ENCODE results near the gene CNTNAP5.

CNTNAP5 gene

GRCh38 chr2:124025171-124025580 is at the start of gene CNTNAP5:
TSS of gene CNTNAP5 (plus strand) at chr2:124025287. CDS start at chr2:124025651, 364 bp downstream.
- no peak for DNase-seq

GRCh38 chr2:123976054-123976648 is 48.9 kb upstream of the CNTNAP5 start:
- DNase-seq = no peak

- no peak for DNase-seq
Measured at GRCh38 chr2:123993728-123994323, 31.3 kb upstream of the CNTNAP5 start.

DNA sequence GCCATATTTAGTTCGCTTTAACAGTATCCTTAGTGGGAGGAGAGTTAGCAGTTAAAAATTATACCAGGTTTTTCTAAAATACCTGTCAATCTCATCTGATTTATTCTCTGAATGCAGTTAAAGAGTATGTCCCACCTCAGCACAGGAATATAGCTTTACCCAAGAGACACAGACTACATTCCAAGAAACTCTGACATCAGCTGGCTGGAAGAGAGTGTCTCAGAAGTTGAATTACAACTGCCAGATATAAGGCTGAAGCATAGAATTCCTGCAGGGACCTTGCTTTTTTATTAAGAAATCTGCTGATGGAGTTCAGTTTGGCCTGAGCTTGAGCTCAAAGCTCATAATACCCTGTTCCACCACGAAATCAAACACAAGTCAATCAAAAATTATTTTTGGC is 25.4 kb upstream of the CNTNAP5 start:
- DNase-seq = no peak

GRCh38 chr2:124001696-124002430 is 23.2 kb upstream of the CNTNAP5 start:
- DNase-seq = no peak

- DNase-seq = no peak
Measured at GRCh38 chr2:124018890-124019289, 6.2 kb upstream of the CNTNAP5 start.

- no peak for DNase-seq
Measured at GRCh38 chr2:124024561-124025170, 421 bp upstream of the CNTNAP5 start.

DNA sequence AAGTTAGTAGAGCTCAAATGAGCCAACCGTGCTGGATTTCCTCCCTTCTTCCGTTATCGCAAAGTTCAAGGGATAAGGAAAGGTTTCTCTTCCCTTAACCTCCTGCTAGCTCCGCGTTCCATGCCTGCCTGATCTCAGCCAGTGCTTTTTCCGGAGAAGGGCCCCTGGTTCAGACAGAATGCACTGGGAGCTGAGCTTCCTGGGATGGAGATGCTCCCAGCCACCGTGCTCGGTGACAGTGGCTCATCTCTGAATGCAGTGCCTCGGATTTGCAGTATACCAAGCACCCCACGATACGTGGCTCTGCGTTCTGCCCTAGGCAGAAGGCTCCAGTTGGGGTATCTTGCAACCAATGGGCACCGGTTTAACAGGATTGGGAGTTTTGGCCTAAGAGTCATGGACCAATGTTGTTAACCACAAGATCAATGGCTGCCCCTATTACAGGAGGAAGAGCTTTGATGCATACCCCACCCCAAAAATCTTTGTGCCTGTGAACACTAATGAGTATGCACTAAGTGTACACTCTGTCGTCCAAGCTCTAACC is 876 bp downstream of the CNTNAP5 start:
- no peak for DNase-seq

DNA sequence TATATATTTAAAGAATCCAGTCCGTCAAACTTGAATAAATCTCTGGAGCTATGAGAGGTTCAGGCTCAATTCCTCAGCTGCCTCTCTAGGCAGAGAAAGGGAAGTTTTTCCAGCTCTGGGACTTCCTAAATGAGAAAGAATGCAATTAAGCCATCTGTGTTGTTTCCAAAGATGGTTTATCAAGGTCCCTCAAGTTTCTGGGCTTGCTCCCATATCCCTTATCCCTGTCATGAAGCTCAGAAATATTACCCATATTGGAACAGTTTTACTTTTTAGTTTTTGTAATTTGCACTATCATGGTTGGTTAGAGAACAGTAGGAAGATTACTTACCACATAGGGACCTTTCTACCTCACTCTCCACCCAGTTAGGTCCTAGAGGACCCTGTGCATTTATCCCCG is 1.4 kb downstream of the CNTNAP5 start:
- DNase-seq = no peak

GRCh38 chr2:124027182-124027581 is 2.1 kb downstream of the CNTNAP5 start:
- DNase-seq = no peak

DNA sequence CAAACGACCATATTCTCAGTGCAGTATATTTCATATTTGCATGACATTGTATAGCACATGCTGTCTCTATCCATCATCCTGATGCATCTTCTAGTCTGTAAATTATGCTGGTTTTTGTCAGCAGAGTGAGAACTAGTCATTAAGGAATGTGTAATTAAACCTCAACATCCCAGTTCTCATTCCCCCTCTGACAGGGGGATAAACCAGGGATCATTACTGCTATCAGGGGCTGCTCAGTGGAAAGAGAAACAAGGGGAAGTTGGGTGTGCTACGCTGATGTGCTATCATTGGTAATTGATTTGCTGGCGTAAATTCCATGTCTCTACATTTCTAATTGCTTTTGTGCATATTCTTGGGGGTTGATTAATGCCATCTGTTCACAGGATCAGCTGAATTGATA is 7.7 kb downstream of the CNTNAP5 start:
- DNase-seq = no peak

GRCh38 chr2:124034265-124034664 is 9.2 kb downstream of the CNTNAP5 start:
- DNase-seq = no peak

DNA sequence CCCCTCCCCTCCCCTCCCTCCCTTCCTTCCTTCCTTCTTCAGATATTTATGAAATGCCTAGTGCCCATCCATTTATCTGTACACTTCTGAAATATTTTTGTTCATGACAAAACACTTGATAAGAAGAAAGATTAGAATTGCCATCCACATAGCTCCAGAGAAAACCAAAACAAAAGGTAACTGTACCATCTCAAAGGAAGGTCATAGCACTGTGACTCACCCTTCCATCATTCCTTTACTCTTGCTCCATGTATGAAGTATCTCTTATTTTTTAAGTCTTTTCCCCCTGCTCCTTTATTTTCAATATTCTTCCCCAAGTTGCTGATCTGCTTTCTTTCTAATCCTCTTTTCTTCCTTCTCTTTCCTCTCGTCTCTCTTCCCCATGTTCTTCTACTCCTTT is 9.9 kb downstream of the CNTNAP5 start:
- no peak for DNase-seq

DNA sequence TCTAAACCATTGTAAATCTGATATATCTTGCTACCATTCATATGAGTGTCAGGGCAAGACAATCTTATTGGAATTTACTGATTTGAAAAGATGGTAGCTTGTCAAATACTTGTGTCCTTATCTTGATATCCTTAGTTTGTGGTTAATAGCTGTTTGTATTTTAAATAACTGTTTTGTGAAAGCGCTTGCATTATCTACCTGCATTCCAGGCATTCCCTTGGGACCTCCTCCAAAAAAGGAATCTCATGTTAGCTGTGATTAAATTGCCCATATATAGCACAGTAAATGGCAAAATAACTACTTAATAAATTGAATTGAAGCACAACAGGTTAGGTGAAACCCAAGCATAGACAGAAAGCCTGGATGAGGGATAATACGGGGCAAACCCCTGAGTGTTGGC is 13.9 kb downstream of the CNTNAP5 start:
- no peak for DNase-seq

- DNase-seq = no peak
Measured at GRCh38 chr2:124039762-124040291, 14.7 kb downstream of the CNTNAP5 start.

DNA sequence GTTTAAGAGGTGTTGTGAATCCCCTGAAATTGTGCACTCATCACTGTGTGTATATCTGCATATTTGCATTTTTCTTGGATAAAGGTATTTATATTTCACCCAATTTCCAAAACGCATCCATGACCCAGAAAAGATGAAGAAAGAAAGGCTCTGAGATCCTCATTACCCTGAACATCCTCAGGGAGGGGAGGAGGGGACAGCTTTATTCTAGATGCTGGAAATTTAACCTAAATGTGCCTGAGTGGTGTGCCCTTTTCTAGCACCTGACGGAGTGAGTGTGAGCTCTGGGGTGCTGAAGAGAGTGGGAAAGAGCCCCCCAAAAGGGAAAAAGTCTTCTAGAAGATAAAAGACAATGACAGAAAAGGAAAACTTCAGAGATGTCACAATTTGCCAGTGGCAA is 20.8 kb downstream of the CNTNAP5 start:
- DNase-seq = no peak

GRCh38 chr2:124046332-124046731 is 21.2 kb downstream of the CNTNAP5 start:
- DNase-seq = no peak

DNA sequence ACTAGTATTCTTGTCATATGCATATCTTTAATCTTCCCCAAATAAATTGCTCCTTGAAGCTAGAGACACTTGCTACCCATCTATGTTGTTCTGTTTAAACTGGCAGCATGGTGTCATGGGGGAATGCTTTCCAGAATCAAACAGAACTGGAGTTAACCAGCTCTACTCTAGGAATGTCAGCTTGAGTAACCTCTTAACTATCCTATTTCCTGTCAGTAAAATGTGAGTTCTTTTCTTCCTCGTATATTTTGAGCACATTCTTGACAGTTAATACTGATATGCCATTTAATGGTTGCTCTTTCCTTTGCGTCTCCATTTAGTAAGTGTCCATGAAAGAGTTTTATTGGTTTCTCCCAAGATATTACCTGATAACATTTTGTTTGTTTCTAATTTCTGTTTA is 23.0 kb downstream of the CNTNAP5 start:
- no peak for DNase-seq

DNA sequence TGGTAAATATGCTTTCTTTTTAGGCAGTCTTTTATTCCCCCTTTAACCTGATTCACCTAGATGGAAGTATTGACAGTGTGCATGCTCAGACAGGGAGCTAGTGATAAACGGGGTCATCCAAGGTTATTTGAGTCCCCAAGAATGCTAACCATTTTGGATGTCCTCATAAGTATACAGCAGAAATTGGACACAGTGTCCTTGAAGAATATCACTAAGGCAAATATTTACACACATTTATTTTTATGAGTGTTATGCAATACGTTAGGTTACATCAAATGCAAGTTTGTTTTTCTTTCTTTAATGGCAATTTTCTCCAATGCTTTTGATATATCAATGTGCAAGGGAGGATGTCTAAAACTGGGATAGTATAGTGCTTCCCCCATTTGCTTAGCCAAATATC is 23.6 kb downstream of the CNTNAP5 start:
- DNase-seq = no peak

DNA sequence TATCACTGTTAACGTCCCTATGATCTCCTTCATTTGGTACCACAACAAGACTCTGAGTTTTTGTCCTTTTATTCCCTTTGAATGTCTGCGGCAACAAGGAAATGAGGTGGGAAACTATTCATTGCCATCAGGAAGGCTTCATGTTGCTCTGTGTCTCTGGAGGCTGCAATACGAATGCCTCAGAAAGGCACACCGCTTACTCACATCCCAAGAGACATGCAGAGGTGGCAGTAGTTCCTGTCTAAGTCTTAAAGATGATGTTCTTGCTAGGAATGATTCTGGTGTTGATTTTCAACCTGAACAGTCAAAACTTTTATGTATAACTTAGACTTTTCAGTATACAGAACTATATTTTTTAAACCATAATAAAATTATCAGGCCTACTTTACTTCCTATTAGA is 24.0 kb downstream of the CNTNAP5 start:
- DNase-seq = no peak

GRCh38 chr2:124050833-124051497 is 25.9 kb downstream of the CNTNAP5 start:
- DNase-seq = no peak

- DNase-seq = no peak
Measured at GRCh38 chr2:124053796-124054195, 28.7 kb downstream of the CNTNAP5 start.

DNA sequence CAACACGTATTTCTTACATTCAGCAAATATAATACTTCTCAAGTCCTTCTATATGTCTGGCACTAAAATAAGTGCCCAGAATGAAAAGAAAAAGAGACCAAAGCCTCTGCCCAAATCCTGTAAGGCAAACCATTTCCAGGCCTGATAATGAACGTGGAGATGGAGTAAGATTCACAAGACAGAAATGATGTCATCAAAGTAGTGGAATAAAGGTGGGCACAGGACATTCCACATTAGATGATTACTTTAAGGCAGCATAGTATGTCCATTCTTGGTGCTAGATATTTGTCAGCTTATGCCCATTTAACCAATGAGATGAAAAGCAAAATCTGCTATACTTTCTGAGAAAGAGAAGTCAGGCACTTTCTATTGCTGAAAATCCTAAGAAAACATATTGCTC is 38.5 kb downstream of the CNTNAP5 start:
- no peak for DNase-seq

Data from activated CD4-positive, alpha-beta T cell treated with anti-CD3 and anti-CD28 coated beads, Interleukin-2, amount 50 U/mL, for 4 hours (primary cell).